Heart left ventricle (tissue), 16 donors: ENCODE results near the gene ZNF692. TPM values are rescaled to one million over a fixed set of nuclear protein-coding genes. Genes with fewer than 3 reads are reported as not detected.
A peak's percentile ranks its signal among the peaks of the same experiment; 100 is the strongest.

Experiments
- ATAC-seq, 4 donors: fragments of 200-7000 bp; cut with Tn5 transposase; one replicate each; pipeline ENCODE4 v1.9.1; 2020 to 2022; ENCODE audit warnings: moderate library complexity in 4 of 4, mild to moderate bottlenecking in 3 of 4, moderate number of reproducible peaks in 1 of 4
- DNase-seq, 5 donors: peaks; one replicate each; pipeline ENCODE4 v3.0.0-alpha.2; 2020
- H3K27ac ChIP-seq, 12 donors: fragments of 200-600 bp; sonication (generic) in 4 of 12; one replicate each; pipeline versions ENCODE4 v1.5.0 to v1.8.0; 2016 to 2022; ENCODE audit warnings: mild to moderate bottlenecking in 2 of 12
- H3K27me3 ChIP-seq, 9 donors: fragments of 200-600 bp; sonication (generic) in 2 of 9; one replicate each; pipeline versions ENCODE4 v1.5.1 to v1.8.0; 2016 to 2022; ENCODE audit warnings: mild to moderate bottlenecking in 3 of 9
- H3K36me3 ChIP-seq, 9 donors: fragments of 200-600 bp; sonication (generic) in 2 of 9; one replicate each; pipeline versions ENCODE4 v1.5.0 to v1.8.0; 2018 to 2022; ENCODE audit warnings: mild to moderate bottlenecking in 2 of 9
- H3K4me1 ChIP-seq, 12 donors: fragments of 200-600 bp; sonication (generic) in 4 of 12; one replicate each; pipeline versions ENCODE4 v1.5.0 to v1.8.0; 2016 to 2022; ENCODE audit warnings: mild to moderate bottlenecking in 3 of 12
- H3K4me3 ChIP-seq, 12 donors: fragments of 200-600 bp; sonication (generic) in 4 of 12; one replicate each; pipeline versions ENCODE4 v1.5.0 to v1.8.0; 2017 to 2022; ENCODE audit warnings: mild to moderate bottlenecking in 9 of 12, moderate library complexity in 4 of 12
- H3K9me3 ChIP-seq, 12 donors: fragments of 200-600 bp; sonication (generic) in 4 of 12; one replicate each; pipeline versions ENCODE4 v1.5.0 to v1.8.0; 2016 to 2022; ENCODE audit warnings: mild to moderate bottlenecking in 1 of 12
- CTCF ChIP-seq, 12 donors: fragments of 200-600 bp; sonication (generic) in 4 of 12; IDR thresholded peaks; one replicate each; pipeline versions ENCODE4 v1.5.0 to v1.8.0; 2018 to 2022; ENCODE audit warnings: antibody characterized with exemption in 12 of 12, mild to moderate bottlenecking in 5 of 12
- POLR2A ChIP-seq, 2 donors: fragments of 450-650 bp; IDR thresholded peaks; one replicate each; pipeline ENCODE4 v1.6.1; 2017; ENCODE audit warnings: antibody characterized with exemption in 2 of 2, mild to moderate bottlenecking in 2 of 2, moderate library complexity in 2 of 2
- WGBS, 4 donors: extraction: QIAGEN DNeasy Blood & Tissue Kit in 2 of 4; methylation state at CpG; one replicate each; pipeline versions ENCODE4 v1.1.5 to v1.1.7; 2013 to 2018; 5-methylcytosine and 5-hydroxymethylcytosine counted together
- intact Hi-C, 10 donors: fragments of 100-400 bp; cut with DNase I; formaldehyde crosslinking; loops; one replicate each; pipeline versions ENCODE4 v1.11.1 to v1.14.2; 2022
- polyA plus RNA-seq, 2 donors: library from polyadenylated mRNA; stranded (reverse); fragments of 200-250 nt; gene quantifications; one replicate each; pipeline ENCODE4 v1.2.3, GENCODE V29; 2013
- total RNA-seq, 9 donors: library from RNA; depleted of rRNA in 2 of 9; stranded (reverse); fragments of >200 nt in 2 of 9; fragmentation: NEBNext Ultra II Directional in 3 of 9; extraction: Animal tissue kit (Norgen Biotek cat#: 25700) in 3 of 9; gene quantifications; one replicate each; pipeline versions ENCODE4 v1.1.0 to v1.2.4, GENCODE V29; 2016 to 2023
- donor health status: ischemic (EF 13 %, LVEDD 7.1; RV severe dilation, severe dysfunction).
- donor health status: healthy with polysubstance abuse.
- donor health status: DM: no; HTN: yes; CAD: no.
- donor health status: DM: no; HTN: no; CAD: no.
- donor health status: ischemic (EF 25% LVEDD 6.9; RV normal size, moderate dysfunction).
- donor health status: ischemic (EF 25% LVEDD 5.7; RV mildly dilated, moderate dysfunction).
- donor health status: healthy.
- donor health status: DM: yes; HTN: yes; CAD: no.
- donor health status: ischemic (EF 35%, LVEDD 5.7; RV mildly dilated, moderate dysfunction).
- donor health status: nonischemic (EF 11% LVEDD 7.7; RV severe dilation, severe dysfunction).
- donor health status: DM: yes; HTN: yes; CAD: no.
- donor health status: PGD.
- donor health status: ischemic (EF 29% LVEDD 5.4; RV normal size, mild dysfunction).
- donor health status: nonischemic (EF 23%, LVEDD 6.1; RV moderate dilation, normal function).

Gene ZNF692
- total and polyA plus RNA-seq, 11 donors, result 7.4 to 32.4 (median 14.8) TPM

DNA sequence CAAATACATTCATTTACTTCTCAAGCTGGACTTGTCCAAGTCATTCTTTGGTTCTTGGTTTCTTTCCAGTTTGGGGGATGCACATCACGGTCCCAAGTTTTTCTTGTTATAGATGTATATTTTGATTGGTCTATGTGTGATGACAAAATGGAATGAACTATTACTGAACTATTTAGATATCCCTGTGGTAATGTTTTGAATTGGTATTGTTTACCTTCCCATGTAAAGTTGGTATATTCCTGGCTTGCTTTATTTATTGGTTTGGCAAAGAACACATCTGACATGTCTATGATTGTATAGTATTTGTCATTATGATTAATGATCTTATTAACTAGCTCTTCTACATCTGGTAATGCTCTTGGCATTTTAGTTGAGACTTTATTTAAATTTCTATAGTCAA lies 22.4 kb upstream of the ZNF692 start:
- intact Hi-C loops, result no loop called here
- 83 to 94% (median 91%) methylated on average over 1 of the region's 1 CpG for WGBS, 4 donors
- Histone ChIP-seq H3K27me3 (no peaks in the 10 kb centered on the region), H3K9me3 (no peaks in the 10 kb centered on the region), H3K36me3 (no peaks in the 10 kb centered on the region), H3K4me3 (no peak overlapping the region), H3K27ac (no peak overlapping the region), H3K4me1 (no peaks in the 10 kb centered on the region)
- no peak for ATAC-seq
- no peak for DNase-seq
- TF ChIP-seq CTCF (IDR thresholded peaks at IDR 0.05), result no peak

- ATAC-seq (peak; percentile 75 to 83 (median 79)), DNase-seq (peak; percentile 52 to 77 (median 68))
- TF ChIP-seq POLR2A (IDR thresholded peaks at IDR 0.05) (no peak), CTCF (IDR thresholded peaks at IDR 0.05) (no peak)
- H3K4me1 ChIP-seq, result peaks cover 0 to 12% (median 0%) of the 10 kb centered on the region in 12 donors
- H3K27me3 ChIP-seq, result no peaks in the 10 kb centered on the region
- peak overlapping the region; percentile 88 to 96 (median 93) for H3K27ac ChIP-seq
- intact Hi-C loops, result loop anchor here in 4 of 10 donors (1.0 to 2.0 kb wide), 6 partner anchors 15 to 48 kb away; partner anchors contain the start of genes PGBD2 (in 3 of the 4), ZNF692 (in 2 of the 4) and ZNF672 (in 1 of the 4)
- 1 to 3% (median 2%) methylated on average over 23 of the region's 23 CpGs for whole genome bisulfite sequencing, 4 donors
- H3K36me3 ChIP-seq, result no peaks in the 10 kb centered on the region
- H3K4me3 ChIP-seq, result peak overlapping the region; percentile 56 to 84 (median 70)
- no peaks in the 10 kb centered on the region for H3K9me3 ChIP-seq
Observed at GRCh38 chr1:248873993-248874533, 15.2 kb upstream of the ZNF692 start.

DNA sequence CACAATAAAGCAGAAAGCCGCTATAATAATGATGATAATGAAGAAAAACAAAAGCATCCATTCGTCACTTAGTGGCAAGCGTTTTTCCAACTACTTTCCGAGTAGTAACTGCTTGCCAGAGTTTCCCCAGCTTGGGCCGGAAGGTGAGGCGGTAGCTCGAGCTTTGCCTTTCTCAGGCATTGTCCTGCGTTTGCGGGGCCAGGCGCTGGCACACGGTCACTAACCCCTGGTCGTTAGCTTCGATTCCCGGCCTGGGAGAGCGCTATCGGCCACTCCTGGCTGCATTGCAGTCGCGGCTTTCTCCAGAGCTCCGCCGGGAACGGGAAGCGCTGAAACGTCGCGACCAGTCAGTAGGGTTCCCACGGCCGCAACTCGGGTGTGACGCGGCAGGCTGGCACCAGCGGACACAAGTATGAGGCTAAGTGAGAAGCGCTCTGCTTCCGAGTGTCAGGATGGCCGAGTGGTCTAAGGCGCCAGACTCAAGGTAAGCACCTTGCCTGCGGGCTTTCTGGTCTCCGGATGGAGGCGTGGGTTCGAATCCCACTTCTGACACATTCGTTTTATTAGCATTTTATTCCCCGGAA lies 14.6 kb upstream of the ZNF692 start:
- 0% methylated on average over 19 to 41 of the region's 41 CpGs for WGBS, 4 donors
- Histone ChIP-seq H3K27me3 (no peaks in the 10 kb centered on the region), H3K4me1 (peaks cover 0 to 12% (median 0%) of the 10 kb centered on the region in 12 donors), H3K4me3 (peak overlapping the region; percentile 56 to 84 (median 70)), H3K36me3 (no peaks in the 10 kb centered on the region), H3K9me3 (no peaks in the 10 kb centered on the region), H3K27ac (peak overlapping the region; percentile 88 to 96 (median 93))
- ATAC-seq (peak; percentile 92 to 95 (median 94)), DNase-seq (peak; percentile 92 to 95 (median 93))
- intact Hi-C loops, result loop anchor here in 4 of 10 donors (1.0 to 2.0 kb wide), 5 partner anchors 14 to 47 kb away; partner anchors contain the start of genes PGBD2 (in 3 of the 4) and ZNF692 (in 2 of the 4)
- TF ChIP-seq POLR2A (IDR thresholded peaks at IDR 0.05), result peak in 1 of 2 donors; percentile 50
- no peak for TF ChIP-seq CTCF (IDR thresholded peaks at IDR 0.05)

DNA sequence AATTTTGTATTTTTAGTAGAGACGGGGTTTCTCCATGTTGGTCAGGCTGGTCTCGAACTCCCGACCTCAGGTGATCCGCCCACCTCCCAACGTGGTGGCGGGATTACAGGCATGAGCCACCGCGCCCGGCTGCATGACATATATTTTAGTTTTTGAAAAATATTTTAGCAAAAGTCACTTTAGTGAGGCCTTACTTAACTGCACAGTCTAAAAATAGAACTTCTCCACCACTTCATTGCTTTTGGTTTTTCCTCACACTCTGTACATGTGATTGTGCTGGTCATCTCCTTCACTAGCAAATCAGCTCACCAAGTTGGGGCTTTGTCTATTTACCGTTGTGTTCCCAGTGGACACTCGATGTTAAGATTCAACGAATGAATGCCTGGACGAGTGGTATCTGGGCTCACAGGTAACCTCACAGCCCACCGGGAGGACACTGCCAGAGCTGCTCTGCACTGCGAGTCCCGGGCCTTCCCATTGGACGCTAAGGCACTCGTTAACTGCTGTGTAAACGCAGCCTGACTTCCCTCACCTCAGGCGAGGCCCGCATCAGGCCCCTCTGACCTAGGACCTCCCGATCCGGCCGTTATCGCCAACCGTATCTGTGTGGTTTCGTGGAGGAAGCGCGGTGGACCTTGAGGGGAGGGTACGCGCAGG lies 14.0 kb upstream of the ZNF692 start:
- intact Hi-C loops, result loop anchor here in 4 of 10 donors (1.0 to 2.0 kb wide), 5 partner anchors 14 to 47 kb away; partner anchors contain the start of genes PGBD2 (in 3 of the 4) and ZNF692 (in 2 of the 4)
- peak in 4 of 5 donors; percentile 46 to 67 (median 58) for DNase-seq
- Histone ChIP-seq H3K4me1 (peaks cover 0 to 12% (median 0%) of the 10 kb centered on the region in 12 donors), H3K4me3 (peak overlapping the region; percentile 56 to 84 (median 70)), H3K36me3 (no peaks in the 10 kb centered on the region), H3K27me3 (no peaks in the 10 kb centered on the region), H3K27ac (peak overlapping the region; percentile 88 to 96 (median 93)), H3K9me3 (no peaks in the 10 kb centered on the region)
- TF ChIP-seq POLR2A (IDR thresholded peaks at IDR 0.05) (no peak), CTCF (IDR thresholded peaks at IDR 0.05) (no peak)
- 1 to 4% (median 2%) methylated on average over 26 to 31 of the region's 31 CpGs for WGBS, 4 donors
- ATAC-seq, result peak; percentile 57 to 75 (median 73)
